Muscle of arm (tissue), 12 donors: Measurements from ENCODE around the gene CTDP1. TPM values are rescaled to one million over a fixed set of nuclear protein-coding genes. Genes with fewer than 3 reads are reported as not detected.

Source experiments
- polyA plus RNA-seq, 12 donors: library from polyadenylated mRNA; unstranded; fragments of 120-200 nt; gene quantifications; one replicate each; pipeline ENCODE4 v1.2.1, GENCODE V29; 2013; ENCODE audit not compliant: insufficient read length in 12 of 12

The CTDP1 gene
- polyA plus RNA-seq, 12 donors: 6.2 to 12.8 (median 7.6) TPM; not detected in 1

Other genes with a start within 250 kb of the CTDP1 start
- gene KCNG2, start 118.1 kb downstream of the CTDP1 start, polyA plus RNA-seq: under 1 TPM in 10 of 12 donors, not detected in 2; 0.18 to 0.93 (median 0.35) TPM